ENCODE data around the gene MAP3K20. TPM values are rescaled to one million over a fixed set of nuclear protein-coding genes. Genes with fewer than 3 reads are reported as not detected.

MAP3K20 gene
- total RNA-seq, 1 experiment from 2014 or later, result 15.2 TPM

DNA sequence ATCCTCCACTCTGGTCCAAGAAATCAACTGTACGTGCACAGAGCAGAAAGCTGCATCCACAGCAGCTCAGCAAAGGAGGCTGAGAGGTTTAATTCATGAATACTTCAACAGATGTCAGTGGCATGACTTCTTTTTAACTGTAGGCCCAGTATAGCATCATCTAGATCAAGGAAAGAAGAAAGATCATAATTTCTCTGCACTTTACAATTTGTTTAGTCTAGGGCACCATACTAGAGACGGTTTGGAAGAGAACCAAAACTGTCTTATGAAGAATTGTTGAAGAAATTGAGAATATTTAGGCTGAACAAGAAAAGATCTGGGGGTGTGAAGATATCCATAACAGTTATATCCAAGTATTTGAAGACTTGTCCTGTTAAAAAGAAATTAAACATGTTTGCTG, 30.5 kb upstream of the MAP3K20 start:
- Mint-ChIP-seq H3K27ac (no peak overlapping the region), H3K27me3 (ENCODE audit: low read depth) (no peaks in the 10 kb centered on the region), H3K9me3 (no peaks in the 10 kb centered on the region), H3K4me3 (no peak overlapping the region), H3K4me1 (0 out of 2 replicates have a peak, but pooled peaks cover 3% of the 10 kb centered on the region), H3K36me3 (no peaks in the 10 kb centered on the region)
- ATAC-seq, result no peak
- TF ChIP-seq, protein P1, sequence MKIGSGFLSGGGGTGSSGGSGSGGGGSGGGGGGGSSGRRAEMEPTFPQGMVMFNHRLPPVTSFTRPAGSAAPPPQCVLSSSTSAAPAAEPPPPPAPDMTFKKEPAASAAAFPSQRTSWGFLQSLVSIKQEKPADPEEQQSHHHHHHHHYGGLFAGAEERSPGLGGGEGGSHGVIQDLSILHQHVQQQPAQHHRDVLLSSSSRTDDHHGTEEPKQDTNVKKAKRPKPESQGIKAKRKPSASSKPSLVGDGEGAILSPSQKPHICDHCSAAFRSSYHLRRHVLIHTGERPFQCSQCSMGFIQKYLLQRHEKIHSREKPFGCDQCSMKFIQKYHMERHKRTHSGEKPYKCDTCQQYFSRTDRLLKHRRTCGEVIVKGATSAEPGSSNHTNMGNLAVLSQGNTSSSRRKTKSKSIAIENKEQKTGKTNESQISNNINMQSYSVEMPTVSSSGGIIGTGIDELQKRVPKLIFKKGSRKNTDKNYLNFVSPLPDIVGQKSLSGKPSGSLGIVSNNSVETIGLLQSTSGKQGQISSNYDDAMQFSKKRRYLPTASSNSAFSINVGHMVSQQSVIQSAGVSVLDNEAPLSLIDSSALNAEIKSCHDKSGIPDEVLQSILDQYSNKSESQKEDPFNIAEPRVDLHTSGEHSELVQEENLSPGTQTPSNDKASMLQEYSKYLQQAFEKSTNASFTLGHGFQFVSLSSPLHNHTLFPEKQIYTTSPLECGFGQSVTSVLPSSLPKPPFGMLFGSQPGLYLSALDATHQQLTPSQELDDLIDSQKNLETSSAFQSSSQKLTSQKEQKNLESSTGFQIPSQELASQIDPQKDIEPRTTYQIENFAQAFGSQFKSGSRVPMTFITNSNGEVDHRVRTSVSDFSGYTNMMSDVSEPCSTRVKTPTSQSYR (CRISPR knock-in tag; IDR thresholded peaks at IDR 0.05), result no peak
- TF ChIP-seq, protein P2, sequence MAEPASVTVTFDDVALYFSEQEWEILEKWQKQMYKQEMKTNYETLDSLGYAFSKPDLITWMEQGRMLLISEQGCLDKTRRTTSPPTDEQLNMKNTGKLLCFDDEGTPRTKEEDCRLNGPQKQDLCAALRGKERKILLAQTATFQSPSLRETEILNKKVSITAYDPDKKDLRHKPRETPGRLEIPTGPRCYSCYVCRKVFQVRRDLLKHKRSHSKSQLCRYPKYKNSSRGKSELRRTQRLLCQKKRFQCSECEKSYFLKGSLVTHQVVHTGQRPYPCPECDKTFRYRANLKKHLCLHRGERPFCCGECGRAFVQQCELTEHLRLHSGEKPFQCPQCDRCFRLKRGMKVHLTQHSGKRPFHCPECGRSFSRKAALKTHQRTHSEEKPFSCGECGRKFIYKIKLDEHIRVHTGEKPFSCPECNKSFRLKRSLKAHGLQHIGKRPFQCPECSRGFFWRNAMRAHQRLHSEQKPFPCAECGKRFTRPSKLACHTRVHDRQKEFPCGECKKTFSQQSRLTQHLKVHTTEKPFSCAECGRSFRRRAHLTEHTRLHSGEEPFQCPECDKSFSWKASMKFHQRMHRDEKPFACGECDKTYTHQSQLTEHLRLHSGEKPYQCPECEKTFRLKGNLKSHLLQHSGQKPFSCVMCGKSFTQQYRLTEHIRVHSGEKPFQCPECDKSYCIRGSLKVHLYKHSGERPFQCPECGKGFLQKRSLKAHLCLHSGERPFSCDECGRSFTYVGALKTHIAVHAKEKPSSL (CRISPR knock-in tag; conservative IDR thresholded peaks at IDR 0.05), result no peak
- TF ChIP-seq ZNF232 (CRISPR knock-in tag; IDR thresholded peaks at IDR 0.05) (no peak), GTF2I (CRISPR knock-in tag; conservative IDR thresholded peaks at IDR 0.05) (no peak), ESRRA (CRISPR knock-in tag; IDR thresholded peaks at IDR 0.05; ENCODE audit: borderline replicate concordance) (no peak), ZNF138 (CRISPR knock-in tag; conservative IDR thresholded peaks at IDR 0.05) (no peak), ZNF219 (CRISPR knock-in tag; IDR thresholded peaks at IDR 0.05; ENCODE audit: borderline replicate concordance) (no peak), ZNF396 (CRISPR knock-in tag; IDR thresholded peaks at IDR 0.05; ENCODE audit: borderline replicate concordance) (no peak), PRRX2 (CRISPR knock-in tag; IDR thresholded peaks at IDR 0.05) (no peak), MYBL2 (CRISPR knock-in tag; IDR thresholded peaks at IDR 0.05) (no peak), GRHL2 (CRISPR knock-in tag; IDR thresholded peaks at IDR 0.05; ENCODE audit: insufficient replicate concordance, severe bottlenecking) (no peak), OVOL2 (CRISPR knock-in tag; IDR thresholded peaks at IDR 0.05; ENCODE audit: borderline replicate concordance) (no peak)
- TF ChIP-seq, protein P3, sequence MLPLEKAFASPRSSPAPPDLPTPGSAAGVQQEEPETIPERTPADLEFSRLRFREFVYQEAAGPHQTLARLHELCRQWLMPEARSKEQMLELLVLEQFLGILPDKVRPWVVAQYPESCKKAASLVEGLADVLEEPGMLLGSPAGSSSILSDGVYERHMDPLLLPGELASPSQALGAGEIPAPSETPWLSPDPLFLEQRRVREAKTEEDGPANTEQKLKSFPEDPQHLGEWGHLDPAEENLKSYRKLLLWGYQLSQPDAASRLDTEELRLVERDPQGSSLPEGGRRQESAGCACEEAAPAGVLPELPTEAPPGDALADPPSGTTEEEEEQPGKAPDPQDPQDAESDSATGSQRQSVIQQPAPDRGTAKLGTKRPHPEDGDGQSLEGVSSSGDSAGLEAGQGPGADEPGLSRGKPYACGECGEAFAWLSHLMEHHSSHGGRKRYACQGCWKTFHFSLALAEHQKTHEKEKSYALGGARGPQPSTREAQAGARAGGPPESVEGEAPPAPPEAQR (CRISPR knock-in tag; IDR thresholded peaks at IDR 0.05), result no peak
- TF ChIP-seq, protein P4, sequence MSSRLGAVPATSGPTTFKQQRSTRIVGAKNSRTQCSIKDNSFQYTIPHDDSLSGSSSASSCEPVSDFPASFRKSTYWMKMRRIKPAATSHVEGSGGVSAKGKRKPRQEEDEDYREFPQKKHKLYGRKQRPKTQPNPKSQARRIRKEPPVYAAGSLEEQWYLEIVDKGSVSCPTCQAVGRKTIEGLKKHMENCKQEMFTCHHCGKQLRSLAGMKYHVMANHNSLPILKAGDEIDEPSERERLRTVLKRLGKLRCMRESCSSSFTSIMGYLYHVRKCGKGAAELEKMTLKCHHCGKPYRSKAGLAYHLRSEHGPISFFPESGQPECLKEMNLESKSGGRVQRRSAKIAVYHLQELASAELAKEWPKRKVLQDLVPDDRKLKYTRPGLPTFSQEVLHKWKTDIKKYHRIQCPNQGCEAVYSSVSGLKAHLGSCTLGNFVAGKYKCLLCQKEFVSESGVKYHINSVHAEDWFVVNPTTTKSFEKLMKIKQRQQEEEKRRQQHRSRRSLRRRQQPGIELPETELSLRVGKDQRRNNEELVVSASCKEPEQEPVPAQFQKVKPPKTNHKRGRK (CRISPR knock-in tag; IDR thresholded peaks at IDR 0.05; ENCODE audit: borderline replicate concordance), result no peak
- TF ChIP-seq, protein P5, sequence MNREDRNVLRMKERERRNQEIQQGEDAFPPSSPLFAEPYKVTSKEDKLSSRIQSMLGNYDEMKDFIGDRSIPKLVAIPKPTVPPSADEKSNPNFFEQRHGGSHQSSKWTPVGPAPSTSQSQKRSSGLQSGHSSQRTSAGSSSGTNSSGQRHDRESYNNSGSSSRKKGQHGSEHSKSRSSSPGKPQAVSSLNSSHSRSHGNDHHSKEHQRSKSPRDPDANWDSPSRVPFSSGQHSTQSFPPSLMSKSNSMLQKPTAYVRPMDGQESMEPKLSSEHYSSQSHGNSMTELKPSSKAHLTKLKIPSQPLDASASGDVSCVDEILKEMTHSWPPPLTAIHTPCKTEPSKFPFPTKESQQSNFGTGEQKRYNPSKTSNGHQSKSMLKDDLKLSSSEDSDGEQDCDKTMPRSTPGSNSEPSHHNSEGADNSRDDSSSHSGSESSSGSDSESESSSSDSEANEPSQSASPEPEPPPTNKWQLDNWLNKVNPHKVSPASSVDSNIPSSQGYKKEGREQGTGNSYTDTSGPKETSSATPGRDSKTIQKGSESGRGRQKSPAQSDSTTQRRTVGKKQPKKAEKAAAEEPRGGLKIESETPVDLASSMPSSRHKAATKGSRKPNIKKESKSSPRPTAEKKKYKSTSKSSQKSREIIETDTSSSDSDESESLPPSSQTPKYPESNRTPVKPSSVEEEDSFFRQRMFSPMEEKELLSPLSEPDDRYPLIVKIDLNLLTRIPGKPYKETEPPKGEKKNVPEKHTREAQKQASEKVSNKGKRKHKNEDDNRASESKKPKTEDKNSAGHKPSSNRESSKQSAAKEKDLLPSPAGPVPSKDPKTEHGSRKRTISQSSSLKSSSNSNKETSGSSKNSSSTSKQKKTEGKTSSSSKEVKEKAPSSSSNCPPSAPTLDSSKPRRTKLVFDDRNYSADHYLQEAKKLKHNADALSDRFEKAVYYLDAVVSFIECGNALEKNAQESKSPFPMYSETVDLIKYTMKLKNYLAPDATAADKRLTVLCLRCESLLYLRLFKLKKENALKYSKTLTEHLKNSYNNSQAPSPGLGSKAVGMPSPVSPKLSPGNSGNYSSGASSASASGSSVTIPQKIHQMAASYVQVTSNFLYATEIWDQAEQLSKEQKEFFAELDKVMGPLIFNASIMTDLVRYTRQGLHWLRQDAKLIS (CRISPR knock-in tag; IDR thresholded peaks at IDR 0.05; ENCODE audit: borderline replicate concordance), result no peak
- POLR2A ChIA-PET, result no interaction called here
- CTCF ChIA-PET, result interaction anchor here (0.9 to 2.0 kb wide), 3 partner anchors 11 to 46 kb away, joined by 4 to 9 read pairs (median 8); no protein-coding TSS in a partner anchor
- DNase-seq (ENCODE audit: low spot score), result no peak

Data from WTC11 (cell line).